Activated T-cell treated with anti-CD3 and anti-CD28 coated beads, Interleukin-2, amount 50 U/mL, for 1 hour (primary cell): ENCODE measurements around the gene JUNB.

ENCODE experiments used
- DNase-seq: peaks from one replicate; pipeline ENCODE4 v3.0.0-alpha.2; 2020

The JUNB gene

GRCh38 chr19:12774588-12775555, 16.4 kb upstream of the JUNB start, which contains the start of gene HOOK2:
Gene HOOK2, minus strand, starts transcription at chr19:12775552. Its CDS starts 103 bp downstream, at chr19:12775449.
- peak; percentile 23 for DNase-seq

GRCh38 chr19:12777217-12778016, 13.9 kb upstream of the JUNB start:
- peak; percentile 88 for DNase-seq

- peak; percentile 54 for DNase-seq
Observed at GRCh38 chr19:12778017-12778904, 13.0 kb upstream of the JUNB start.

GRCh38 chr19:12778905-12779161, 12.5 kb upstream of the JUNB start:
- no peak for DNase-seq

DNA sequence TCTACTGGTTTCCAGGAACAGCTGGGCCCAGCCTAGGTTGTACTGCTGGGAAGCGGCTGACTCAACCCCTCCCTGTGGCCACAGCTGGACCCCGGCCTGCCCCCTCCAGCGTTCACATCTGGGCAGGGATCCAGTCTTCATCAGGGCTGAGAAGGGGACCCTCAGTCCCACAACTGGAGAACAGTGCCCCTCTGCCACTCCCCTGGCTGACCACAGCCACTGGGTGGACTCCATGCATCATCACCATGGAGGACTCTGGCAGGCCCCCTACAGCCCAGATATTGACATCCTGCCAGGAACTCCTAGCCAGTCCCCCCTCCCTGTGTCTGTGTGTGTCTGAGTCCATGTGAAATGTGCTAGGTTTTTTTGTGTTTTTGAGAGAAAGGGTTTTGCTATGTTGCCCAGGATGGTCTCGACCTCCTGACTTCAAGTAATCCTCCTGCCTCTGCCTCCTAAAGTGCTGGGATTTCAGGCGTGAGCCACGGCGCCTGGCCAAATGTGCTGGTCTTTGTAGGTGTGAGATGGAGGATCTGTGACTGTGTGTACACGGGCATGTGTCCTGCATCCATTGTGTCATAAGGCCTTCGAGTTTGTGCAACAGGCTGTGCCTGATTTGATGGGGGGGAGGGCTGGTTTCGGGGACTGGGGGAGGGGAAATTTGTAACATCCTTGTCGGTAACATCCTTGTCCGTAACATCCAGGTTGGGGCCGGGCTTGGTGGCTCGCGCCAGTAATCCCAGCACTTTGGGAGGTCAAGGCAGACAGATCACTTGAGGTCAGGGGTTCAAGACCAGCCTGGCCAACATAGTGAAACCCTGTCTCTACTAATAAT, 11.9 kb upstream of the JUNB start:
- DNase-seq: no peak

DNA sequence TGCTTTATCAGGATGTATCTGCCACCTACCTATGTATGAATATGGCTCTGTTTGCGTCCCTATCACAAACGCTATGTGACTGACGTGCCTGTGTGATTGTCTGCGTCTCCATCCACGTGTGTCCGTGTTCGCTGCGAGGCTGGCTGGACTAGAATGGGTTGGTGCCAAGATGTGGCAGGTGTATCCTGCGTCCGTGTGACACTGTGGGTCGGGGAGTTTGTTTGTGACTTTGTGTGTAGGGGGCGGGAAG, 9.2 kb upstream of the JUNB start:
- no peak for DNase-seq

- DNase-seq: peak; percentile 95
Observed at GRCh38 chr19:12782424-12783290, 8.6 kb upstream of the JUNB start.

- DNase-seq: peak; percentile 36
Observed at GRCh38 chr19:12783291-12783848, 7.9 kb upstream of the JUNB start.

DNA sequence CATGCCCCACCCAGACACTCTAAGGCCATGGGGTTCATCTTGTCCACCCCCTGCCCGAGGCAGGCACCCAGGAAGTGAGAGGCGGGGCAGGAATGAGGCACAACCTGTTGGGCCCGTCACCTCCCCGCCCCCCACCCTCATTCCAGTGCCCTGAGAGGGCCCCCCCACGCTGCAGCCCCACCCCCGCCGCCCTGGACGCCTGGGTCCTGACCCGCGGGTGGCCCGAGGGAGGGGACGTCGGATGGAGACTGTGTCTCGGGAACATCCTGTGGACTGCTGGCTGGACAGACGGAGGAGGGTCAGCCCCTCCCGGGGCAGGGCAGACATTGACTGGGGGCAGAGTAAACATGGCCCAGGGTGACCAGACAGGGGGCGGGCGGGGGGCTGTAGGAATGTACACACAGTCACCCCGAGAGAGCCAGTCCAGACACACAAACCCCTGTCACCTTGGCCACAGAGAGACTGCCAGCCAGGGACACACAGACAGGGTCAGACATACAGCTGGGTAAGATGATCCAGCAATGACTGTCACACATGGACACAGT, 7.4 kb upstream of the JUNB start:
- DNase-seq: no peak

DNA sequence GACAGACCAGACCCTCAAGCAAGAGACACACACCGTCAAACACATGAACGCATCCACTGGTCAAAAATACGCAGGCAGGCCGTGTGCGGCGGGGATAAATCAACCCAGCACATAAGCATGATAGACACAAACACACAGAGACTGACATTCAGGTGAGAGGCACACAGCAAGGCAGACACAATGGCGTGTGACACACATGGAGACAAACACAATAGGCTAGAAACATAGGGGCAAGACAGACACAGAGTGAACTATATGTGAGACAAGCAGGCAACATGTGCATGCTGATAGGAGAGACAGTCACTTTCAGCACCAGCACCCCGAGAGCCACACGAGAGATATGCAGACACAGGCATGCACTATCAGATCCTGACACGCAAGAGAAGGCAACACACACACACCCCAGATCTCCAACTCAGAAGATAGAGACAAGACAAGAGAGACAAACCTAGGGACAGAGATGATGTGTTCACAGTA, 6.9 kb upstream of the JUNB start:
- no peak for DNase-seq

DNA sequence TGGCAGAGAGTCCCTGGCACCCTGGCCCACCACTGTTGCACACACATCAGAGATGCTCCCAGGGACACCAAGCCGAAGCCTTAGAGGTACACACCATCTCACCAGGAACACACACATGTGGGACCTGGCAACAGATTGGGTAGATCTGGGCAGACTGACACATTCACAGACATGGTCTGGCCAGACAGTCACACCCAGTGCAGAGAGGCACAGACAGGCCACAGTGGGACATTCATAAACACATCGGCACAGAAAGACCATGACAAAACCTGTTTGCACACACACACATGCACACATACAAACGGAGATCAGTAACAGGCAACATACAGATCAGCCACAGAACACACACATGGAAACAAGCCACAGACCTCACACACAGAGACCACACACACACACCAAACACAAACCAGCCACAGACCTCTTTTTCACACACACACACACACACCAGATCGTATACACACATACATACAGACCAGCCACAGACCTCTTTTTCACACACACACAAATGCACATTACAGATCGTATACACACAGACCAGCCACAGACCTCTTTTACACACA, 6.3 kb upstream of the JUNB start:
- DNase-seq: peak; percentile 49

- peak; percentile 25 for DNase-seq
Observed at GRCh38 chr19:12785431-12786031, 5.8 kb upstream of the JUNB start.

DNA sequence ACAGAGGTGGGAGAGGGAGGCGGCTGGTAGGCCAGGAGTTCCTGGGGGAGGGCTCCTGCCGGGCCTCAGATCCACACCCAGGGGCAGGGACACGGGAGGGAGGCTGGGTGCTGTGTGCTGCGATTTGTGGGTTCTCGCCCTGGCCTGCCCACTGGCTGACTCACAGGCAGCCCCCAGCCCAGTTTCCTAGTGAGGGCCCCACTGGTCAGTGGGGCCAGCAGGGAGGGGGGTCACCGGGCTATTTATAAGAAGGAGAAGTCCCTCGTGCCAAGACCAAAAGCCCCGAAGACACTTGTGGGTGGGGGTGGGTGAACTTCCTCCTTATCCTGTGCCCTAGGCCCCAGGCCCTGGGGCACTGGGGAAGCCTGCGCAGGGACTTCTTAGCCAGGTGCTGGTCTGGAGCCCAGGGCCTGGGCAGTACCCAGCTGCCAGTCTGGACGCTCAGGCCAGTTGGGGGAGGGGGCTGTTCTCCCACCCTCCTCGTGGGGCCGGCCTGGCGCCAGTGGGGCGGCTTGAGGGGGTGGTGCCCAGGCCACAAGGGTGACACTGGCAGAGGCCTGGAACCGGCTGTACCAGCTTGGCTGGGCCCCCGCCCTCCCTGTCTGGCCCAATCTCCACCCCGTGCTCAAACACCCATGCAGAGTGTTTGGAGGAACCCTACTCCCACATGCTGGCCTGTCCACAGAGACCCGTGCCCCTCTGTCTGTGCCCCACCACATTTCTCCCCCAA, 5.0 kb upstream of the JUNB start:
- no peak for DNase-seq

DNA sequence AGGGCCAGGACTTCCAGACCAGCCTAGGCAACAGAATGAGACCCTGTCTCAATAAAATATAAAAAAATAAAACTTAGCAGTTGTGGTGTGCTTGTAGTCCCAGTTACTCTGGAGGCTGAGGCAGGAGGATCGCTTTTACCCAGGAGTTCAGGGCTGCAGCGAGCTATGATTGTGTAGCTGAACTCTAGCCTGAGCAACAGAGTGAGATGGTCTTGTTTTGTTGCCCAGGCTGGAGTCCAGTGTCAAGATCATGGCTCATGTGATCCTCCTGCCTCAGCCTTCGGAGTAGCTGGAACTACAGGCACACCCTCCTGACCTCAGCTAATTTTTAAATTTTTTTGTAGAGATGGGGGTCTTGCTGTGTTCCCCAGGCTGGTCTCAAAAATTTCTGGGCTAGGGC, 4.3 kb upstream of the JUNB start:
- DNase-seq: no peak

- DNase-seq: no peak
Observed at GRCh38 chr19:12787458-12787857, 3.8 kb upstream of the JUNB start.

DNA sequence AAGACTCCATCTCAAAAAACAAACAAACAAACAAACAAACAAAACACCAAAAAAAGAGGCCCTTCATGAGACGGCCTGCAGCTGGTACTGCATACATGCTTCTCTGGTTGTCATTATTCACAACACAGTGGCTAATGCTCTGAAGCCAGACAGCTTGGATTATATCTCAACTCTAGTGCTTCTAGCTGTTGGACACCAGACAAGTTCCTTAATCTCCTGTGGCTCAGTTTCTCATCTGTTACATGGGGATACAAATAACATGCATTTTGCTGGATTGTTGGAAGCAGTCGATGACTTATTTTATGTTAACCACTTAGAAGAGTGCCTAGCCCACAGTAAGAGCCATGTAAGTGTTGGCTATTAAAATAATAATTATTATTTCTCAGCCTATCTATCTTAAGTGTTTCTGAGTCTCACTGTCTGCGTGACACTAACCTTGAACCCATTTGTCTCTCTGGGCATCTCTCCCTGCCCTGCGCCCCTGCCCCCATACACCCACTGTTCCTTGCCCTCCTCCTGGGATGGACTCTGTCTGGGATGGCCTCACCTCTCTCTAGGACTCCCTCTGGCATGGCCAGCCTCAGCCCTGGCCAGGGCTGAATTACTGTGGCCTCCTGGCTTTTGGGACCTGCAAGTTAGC, 3.1 kb upstream of the JUNB start:
- DNase-seq: no peak

- peak; percentile 49 for DNase-seq
Observed at GRCh38 chr19:12788682-12789097, 2.6 kb upstream of the JUNB start.

DNA sequence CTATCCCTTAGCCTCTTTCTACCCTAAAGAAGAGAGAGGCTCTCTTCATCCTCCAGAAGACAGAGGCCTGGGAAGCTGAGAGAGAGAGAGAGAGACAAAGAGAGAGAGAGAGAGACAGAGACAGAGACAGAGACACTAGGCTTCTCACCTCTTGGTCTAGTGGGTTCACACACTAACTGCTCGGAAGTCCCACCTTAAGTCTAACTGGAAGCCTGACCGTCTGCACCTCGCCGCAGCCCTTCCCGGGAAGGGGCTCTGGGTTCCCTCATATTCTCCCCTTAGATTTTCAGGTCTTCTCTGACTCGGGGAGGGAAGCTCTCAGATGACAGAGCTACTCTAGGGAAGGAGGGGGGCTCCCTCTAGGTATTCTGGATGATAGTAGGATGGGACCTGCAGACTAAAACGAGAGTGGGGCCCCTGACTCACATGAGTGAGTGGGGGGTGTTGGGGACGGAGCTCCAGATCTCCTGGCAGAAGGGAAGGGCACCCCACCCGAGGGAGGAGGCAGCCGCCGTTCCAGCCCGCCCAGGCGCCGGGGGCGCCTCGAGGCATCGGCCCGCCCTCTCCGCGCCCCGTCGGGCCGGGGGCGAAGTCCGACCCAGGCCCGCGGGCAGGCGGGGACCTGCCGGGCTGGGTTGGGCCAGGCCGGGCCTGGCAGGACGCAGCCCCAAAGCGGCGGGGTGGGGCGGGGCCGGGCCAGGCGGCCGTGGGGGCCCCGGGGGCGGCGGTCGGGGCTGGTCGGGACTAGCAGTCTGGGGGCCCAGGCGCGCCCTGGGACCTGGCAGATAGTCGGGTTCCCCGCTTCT, 2.0 kb upstream of the JUNB start:
- DNase-seq: no peak
